Measurements from ENCODE around the gene LPAR5.
"Not testable (repeated sequence)": the region's sequence is repeated elsewhere in the genome, so short reads cannot be mapped to it uniquely, and the experiment has no call there.

The LPAR5 gene

DNA sequence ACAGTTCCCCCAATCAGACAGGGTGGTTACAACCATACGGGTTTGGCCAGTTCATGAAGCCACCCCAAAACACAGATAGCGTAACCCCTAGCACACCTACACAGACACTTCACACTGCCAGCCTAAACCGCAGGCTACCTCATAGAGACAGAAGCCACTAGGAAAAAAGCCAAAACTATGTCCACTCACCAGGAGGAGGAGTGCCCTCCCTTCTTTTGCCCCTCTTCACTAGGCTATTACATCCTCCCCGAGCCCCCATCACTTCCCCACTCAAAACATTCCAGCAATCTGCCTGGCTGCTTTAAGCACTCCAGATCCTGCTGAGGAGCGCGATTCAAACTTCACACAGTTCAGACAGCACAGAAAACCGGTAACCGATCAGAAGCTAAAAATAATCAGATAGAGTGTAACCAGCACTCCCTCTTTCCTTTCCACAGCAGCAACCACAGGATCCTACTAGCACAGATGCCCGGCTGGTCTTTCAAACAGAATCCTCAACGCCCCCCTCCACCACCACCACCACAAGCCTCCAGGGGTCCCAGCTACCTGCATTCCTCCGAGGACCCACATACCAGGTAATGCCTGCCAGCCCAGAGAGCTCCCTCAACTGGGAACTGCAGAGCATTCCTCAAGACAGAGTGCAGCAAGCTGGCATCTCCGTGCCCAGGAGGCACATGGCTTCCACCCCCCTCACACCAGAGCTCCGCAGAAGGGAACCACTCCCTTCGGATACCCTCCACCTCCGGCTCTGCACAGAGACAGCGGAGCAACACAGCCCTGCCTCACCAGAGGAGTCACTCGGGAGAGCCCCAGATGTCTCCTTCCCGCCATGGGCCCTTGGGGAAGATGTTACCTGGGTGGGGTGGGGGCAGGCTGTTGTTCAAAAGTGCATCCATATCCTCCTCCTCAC is 30.1 kb downstream of the LPAR5 start:
- no peak for DNase-seq (ENCODE audit: extremely low read depth, low read depth)
- TF ChIP-seq, protein P1, sequence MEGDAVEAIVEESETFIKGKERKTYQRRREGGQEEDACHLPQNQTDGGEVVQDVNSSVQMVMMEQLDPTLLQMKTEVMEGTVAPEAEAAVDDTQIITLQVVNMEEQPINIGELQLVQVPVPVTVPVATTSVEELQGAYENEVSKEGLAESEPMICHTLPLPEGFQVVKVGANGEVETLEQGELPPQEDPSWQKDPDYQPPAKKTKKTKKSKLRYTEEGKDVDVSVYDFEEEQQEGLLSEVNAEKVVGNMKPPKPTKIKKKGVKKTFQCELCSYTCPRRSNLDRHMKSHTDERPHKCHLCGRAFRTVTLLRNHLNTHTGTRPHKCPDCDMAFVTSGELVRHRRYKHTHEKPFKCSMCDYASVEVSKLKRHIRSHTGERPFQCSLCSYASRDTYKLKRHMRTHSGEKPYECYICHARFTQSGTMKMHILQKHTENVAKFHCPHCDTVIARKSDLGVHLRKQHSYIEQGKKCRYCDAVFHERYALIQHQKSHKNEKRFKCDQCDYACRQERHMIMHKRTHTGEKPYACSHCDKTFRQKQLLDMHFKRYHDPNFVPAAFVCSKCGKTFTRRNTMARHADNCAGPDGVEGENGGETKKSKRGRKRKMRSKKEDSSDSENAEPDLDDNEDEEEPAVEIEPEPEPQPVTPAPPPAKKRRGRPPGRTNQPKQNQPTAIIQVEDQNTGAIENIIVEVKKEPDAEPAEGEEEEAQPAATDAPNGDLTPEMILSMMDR (IDR thresholded peaks at IDR 0.05; ENCODE audit: low read depth, low read length): no peak

DNA sequence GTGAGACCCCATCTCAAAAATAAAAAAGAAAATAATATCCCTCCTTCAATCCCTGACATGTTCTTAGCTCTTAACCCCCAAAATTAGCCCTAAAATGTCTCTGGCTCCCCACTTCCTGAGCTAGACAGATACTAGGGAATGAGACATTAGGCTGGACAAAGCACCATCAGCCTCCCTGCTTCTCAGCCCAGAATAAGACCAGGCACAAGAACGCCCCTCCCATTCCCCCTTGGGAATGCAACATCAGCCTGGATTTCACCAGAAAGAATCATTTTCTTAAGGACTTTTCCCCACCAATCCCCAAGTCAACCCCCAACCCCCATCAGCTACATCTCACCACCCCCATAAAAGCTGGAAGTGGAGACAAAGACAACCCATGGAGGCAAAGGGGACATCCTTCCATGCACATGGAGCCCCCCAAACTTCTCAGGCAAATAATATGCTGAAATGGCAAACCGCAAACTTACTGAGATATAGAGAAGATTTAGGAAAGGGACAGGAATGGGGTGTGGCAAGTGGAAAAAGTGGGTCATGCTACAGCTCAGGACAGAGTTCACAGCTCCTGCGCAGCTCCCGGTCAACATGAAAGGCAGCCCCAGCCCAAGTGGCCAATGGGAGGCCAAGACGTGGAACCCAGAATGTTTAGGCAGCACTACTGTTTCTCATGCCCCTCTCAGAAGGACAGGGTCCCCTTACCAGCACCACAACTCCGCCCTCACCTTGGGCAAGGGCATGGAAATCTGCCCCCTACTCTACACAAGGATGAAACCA is 31.3 kb downstream of the LPAR5 start:
- DNase-seq (ENCODE audit: extremely low read depth, low read depth): no peak
- TF ChIP-seq, protein P1 (IDR thresholded peaks at IDR 0.05; ENCODE audit: low read depth, low read length): no peak

DNA sequence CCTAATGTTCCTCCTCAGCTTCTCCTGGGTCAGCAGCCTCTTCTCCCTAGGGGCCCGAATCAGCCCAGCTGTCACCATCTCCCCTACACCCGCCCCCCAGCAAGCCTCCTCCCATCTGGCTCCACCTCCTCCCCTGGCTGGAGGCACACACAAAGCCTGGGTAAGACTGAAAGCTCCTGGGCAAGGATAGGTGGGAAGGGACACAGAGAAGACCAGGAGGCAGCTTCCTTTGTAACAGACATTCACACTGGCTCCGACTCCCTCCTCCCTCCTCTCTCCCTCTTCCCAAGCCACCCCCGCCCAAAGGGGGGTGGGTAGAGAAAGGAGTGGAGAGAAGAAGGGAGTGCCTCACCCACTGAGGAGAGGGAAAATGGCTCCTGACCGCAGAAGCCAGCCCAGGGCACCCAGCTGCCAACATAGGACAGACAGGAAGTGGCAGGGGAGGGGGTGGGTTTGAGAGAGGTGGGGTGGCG is 32.6 kb downstream of the LPAR5 start:
- TF ChIP-seq, protein P1 (IDR thresholded peaks at IDR 0.05; ENCODE audit: low read depth, low read length): no peak
- DNase-seq (ENCODE audit: extremely low read depth, low read depth): no peak

DNA sequence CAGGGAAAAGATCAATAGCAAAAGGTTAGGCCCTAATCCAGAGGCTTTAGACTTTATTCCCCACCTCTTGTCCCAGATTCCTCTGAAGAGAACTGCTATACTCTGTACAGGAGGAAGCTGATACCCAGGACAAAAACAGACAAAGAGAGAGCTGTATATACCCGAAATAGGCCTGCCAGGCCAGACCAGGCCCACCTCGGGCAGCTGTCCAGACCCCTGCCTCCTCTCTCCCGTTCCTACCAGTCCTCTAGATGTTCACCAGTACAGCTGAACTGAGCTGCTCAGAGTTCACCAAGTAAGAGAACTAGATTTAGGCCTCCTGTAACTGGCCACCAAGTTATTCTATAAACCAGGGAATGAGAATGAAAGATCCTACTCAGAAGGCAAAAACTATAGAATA is 33.2 kb downstream of the LPAR5 start:
- TF ChIP-seq, protein P1 (IDR thresholded peaks at IDR 0.05; ENCODE audit: low read depth, low read length): no peak

DNA sequence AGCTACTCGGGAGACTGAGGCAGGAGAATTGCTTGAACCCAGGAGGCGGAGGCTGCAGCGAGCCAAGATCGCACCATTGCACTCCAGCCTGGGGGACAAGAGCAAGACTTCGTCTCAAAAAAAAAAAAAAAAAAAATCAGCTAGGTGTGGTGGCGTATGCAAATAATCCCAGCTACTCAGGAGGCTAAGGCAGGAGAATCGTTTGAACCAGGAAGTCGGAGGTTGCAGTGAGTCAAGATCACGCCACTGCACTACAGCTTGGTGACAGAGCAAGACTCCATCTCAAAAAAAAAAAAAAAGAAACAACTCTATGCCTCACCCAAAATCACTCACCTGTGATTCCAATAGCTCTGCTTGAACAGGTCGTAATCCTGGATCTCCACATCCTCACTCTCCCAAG is 40.1 kb downstream of the LPAR5 start:
- DNase-seq (ENCODE audit: extremely low read depth, low read depth): not testable (repeated sequence)

More for the DNA sequence above, 33.2 kb downstream of the LPAR5 start:
- no peak for DNase-seq (ENCODE audit: extremely low read depth, low read depth)

DNA sequence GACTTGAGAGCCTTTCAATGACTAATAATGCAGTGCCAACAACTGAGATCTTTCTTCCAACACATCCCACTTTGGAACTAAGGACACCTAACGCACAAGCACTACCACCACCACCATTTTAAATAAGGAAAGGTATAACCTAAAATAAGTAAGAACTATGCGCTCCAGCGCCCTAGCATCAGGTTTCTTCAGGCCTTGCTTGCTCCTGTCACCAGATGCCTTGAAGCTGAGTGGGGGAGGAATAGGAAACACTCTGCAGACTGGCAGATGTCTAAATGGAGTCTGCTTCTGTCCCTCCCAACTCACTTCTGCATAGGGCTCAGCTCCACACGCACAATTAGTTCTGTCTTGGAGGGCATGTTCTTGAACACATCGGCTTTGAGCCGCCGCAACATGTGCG is 43.7 kb downstream of the LPAR5 start:
- no peak for DNase-seq (ENCODE audit: extremely low read depth, low read depth)
- TF ChIP-seq, protein P1 (IDR thresholded peaks at IDR 0.05; ENCODE audit: low read depth, low read length): no peak

DNA sequence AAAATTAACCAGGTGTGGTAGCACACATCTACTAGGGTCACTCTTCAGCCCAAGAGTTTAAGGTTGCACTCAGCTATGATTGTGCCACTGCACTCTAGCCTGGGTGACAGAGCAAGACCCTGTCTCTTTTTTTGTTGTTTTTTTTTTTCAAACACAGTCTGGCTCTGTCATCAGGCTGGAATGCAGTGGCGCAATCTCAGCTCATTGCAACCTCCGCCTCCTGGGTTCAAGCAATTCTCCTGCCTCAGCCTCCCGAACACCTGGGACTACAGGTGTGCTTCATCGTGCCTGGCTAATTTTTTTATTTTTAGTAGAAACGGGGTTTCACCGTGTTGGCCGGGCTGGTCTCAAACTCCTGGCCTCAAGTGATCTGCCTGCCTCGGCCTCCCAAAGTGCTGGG is 49.2 kb downstream of the LPAR5 start:
- DNase-seq (ENCODE audit: extremely low read depth, low read depth): not testable (repeated sequence)

DNA sequence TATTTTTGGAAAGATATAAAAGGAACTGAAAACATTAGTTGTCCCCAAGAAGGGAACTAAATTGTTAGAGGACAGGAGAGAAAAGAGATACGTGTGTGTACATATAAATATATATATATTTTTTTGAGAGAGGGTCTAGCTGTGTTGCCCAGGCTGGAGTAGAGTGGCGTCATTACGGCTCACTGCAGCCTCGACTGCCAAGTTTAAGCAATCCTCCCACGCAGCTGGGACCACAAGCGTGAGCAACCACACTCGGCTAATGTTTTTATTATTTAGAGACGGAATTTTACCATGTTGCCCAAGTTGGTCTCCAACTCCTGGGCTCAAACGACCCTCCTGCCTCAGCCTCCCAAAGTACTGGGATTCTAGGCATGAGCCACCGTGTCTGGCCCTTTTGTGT is 51.5 kb downstream of the LPAR5 start:
- TF ChIP-seq, protein P1 (IDR thresholded peaks at IDR 0.05; ENCODE audit: low read depth, low read length): no peak
- DNase-seq (ENCODE audit: extremely low read depth, low read depth): no peak
